CD4-positive, alpha-beta memory T cell (primary cell): ENCODE results near the gene B3GALT6. TPM values are rescaled to one million over a fixed set of nuclear protein-coding genes. Genes with fewer than 3 reads are reported as not detected.
A peak's percentile ranks its signal among the peaks of the same experiment; 100 is the strongest.

Experiments used
- CTCF ChIA-PET: fragments of 350-600 bp; sonication (Branson Sonifier 250); formaldehyde crosslinking; loops from one replicate; lab custom pipeline; 2021; ENCODE audit warnings: inconsistent platforms; ENCODE audit not compliant: partially characterized antibody; lab: Charles Lee
- POLR2A ChIA-PET: fragments of 350-600 bp; sonication (Branson Sonifier 250); formaldehyde crosslinking; loops from one replicate; lab custom pipeline; 2021; ENCODE audit not compliant: partially characterized antibody; lab: Charles Lee
- DNase-seq, 5 donors: peaks; one replicate each; pipeline versions ENCODE4 v3.0.0 to v3.0.0-alpha.2; 2020 to 2022; ENCODE audit warnings: mixed read lengths in 1 of 5
- H3K27ac ChIP-seq: one replicate; pipeline ENCODE4 v1.7.0; 2013; ENCODE audit warnings: low read depth, low read length
- H3K27me3 ChIP-seq: 2 replicates; pipeline ENCODE4 v1.7.0; 2013; ENCODE audit warnings: mild to moderate bottlenecking, low read length, moderate library complexity; ENCODE audit not compliant: insufficient read depth
- H3K36me3 ChIP-seq: 2 replicates; pipeline ENCODE4 v1.7.0; 2013; ENCODE audit warnings: mild to moderate bottlenecking, low read length, moderate library complexity; ENCODE audit not compliant: insufficient read depth
- H3K4me1 ChIP-seq: 2 replicates; pipeline ENCODE4 v1.7.0; 2013; ENCODE audit warnings: mild to moderate bottlenecking, low read length, moderate library complexity; ENCODE audit not compliant: insufficient read depth
- H3K4me3 ChIP-seq, 2 donors: one replicate each; pipeline ENCODE4 v1.7.0; 2013; ENCODE audit warnings: low read length in 2 of 2, mild to moderate bottlenecking in 1 of 2
- H3K9me3 ChIP-seq, 2 donors: one replicate each; pipeline ENCODE4 v1.7.0; 2013; ENCODE audit warnings: low read length in 2 of 2, control low read depth in 1 of 2; ENCODE audit not compliant: control insufficient read depth in 1 of 2
- H3K27ac Mint-ChIP-seq, 7 donors: one replicate each; pipeline ENCODE4 v1.8.0; 2020 to 2021; ENCODE audit warnings: mixed read lengths in 7 of 7, mild to moderate bottlenecking in 6 of 7, inconsistent platforms in 3 of 7, moderate library complexity in 3 of 7
- H3K27me3 Mint-ChIP-seq, 2 donors: one replicate each; pipeline ENCODE4 v1.8.0; 2020 to 2021; ENCODE audit warnings: mixed read lengths in 2 of 2
- H3K36me3 Mint-ChIP-seq, 2 donors: one replicate each; pipeline ENCODE4 v1.8.0; 2020 to 2021; ENCODE audit warnings: mixed read lengths in 2 of 2, inconsistent platforms in 1 of 2, mild to moderate bottlenecking in 1 of 2
- H3K4me1 Mint-ChIP-seq, 4 donors: one replicate each; pipeline ENCODE4 v1.8.0; 2020 to 2021; ENCODE audit warnings: mixed read lengths in 4 of 4, mild to moderate bottlenecking in 1 of 4
- H3K4me3 Mint-ChIP-seq, 8 donors: one replicate each; pipeline ENCODE4 v1.8.0; 2020 to 2021; ENCODE audit warnings: mixed read lengths in 8 of 8, mild to moderate bottlenecking in 7 of 8, moderate library complexity in 6 of 8, inconsistent platforms in 3 of 8
- H3K9me3 Mint-ChIP-seq, 8 donors: one replicate each; pipeline ENCODE4 v1.8.0; 2020 to 2021; ENCODE audit warnings: mixed read lengths in 8 of 8, mild to moderate bottlenecking in 5 of 8, inconsistent platforms in 3 of 8, moderate library complexity in 1 of 8
- intact Hi-C: fragments of 100-400 bp; cut with micrococcal nuclease; formaldehyde crosslinking; loops from one replicate; pipeline ENCODE4 v1.15.1; 2023
- polyA plus RNA-seq, 2 donors: library from polyadenylated mRNA; unstranded; fragments of 300-500 nt; fragmentation: Illumina TruSeq; gene quantifications; one replicate each; pipeline ENCODE4 v1.2.3, GENCODE V29; 2021
- total RNA-seq, 2 experiments: library from RNA; stranded (reverse); gene quantifications; one replicate each; pipeline ENCODE4 v1.2.3, GENCODE V29; 2021

B3GALT6 gene
- total and polyA plus RNA-seq, 4 experiments from 2014 or later: 5.4 to 23.7 (median 18.7) TPM

GRCh38 chr1:1264868-1265272 is 32.8 kb downstream of the B3GALT6 start:
- H3K4me3 ChIP-seq: no peak overlapping the region
- peaks cover 33% of the 10 kb centered on the region for H3K36me3 ChIP-seq
- Mint-ChIP-seq H3K4me3 (no peak overlapping the region), H3K9me3 (peaks cover 0 to 1% (median 0%) of the 10 kb centered on the region in 8 donors), H3K36me3 (peaks cover 34 to 46% of the 10 kb centered on the region in 2 donors), H3K27me3 (no peaks in the 10 kb centered on the region), H3K27ac (no peak overlapping the region), H3K4me1 (peaks cover 18 to 43% (median 20%) of the 10 kb centered on the region in 4 donors)
- H3K9me3 ChIP-seq: no peaks in the 10 kb centered on the region
- H3K27ac ChIP-seq: no peak overlapping the region
- intact Hi-C loops: no loop called here
- DNase-seq: peak in 2 of 5 donors; percentile 21 to 39
- H3K4me1 ChIP-seq: peaks cover 17% of the 10 kb centered on the region
- CTCF ChIA-PET: interaction anchor here (1.2 kb wide), 1 partner anchor 142 kb away, joined by 3 read pairs; no protein-coding TSS in a partner anchor
- no peaks in the 10 kb centered on the region for H3K27me3 ChIP-seq
- POLR2A ChIA-PET: no interaction called here

GRCh38 chr1:1267488-1268283 is 35.6 kb downstream of the B3GALT6 start:
- Mint-ChIP-seq H3K9me3 (no peaks in the 10 kb centered on the region), H3K36me3 (peaks cover 23 to 45% of the 10 kb centered on the region in 2 donors), H3K4me3 (no peak overlapping the region), H3K27ac (no peak overlapping the region), H3K27me3 (no peaks in the 10 kb centered on the region), H3K4me1 (peaks cover 25 to 51% (median 34%) of the 10 kb centered on the region in 4 donors)
- H3K27me3 ChIP-seq: no peaks in the 10 kb centered on the region
- H3K36me3 ChIP-seq: peaks cover 8% of the 10 kb centered on the region
- ChIA-PET CTCF (no interaction called here), POLR2A (no interaction called here)
- H3K4me3 ChIP-seq: no peak overlapping the region
- peaks cover 34% of the 10 kb centered on the region for H3K4me1 ChIP-seq
- DNase-seq: no peak
- intact Hi-C loops: no loop called here
- H3K27ac ChIP-seq: no peak overlapping the region
- H3K9me3 ChIP-seq: no peaks in the 10 kb centered on the region

GRCh38 chr1:1268284-1268682 is 36.2 kb downstream of the B3GALT6 start:
- Histone ChIP-seq H3K9me3 (no peaks in the 10 kb centered on the region), H3K4me1 (peaks cover 37% of the 10 kb centered on the region), H3K27ac (no peak overlapping the region), H3K27me3 (no peaks in the 10 kb centered on the region), H3K36me3 (peaks cover 2% of the 10 kb centered on the region), H3K4me3 (no peak overlapping the region)
- no peak overlapping the region for H3K27ac Mint-ChIP-seq
- DNase-seq: no peak
- no peaks in the 10 kb centered on the region for H3K27me3 Mint-ChIP-seq
- no peak overlapping the region for H3K4me3 Mint-ChIP-seq
- intact Hi-C loops: no loop called here
- peaks cover 17 to 44% of the 10 kb centered on the region in 2 donors for H3K36me3 Mint-ChIP-seq
- POLR2A ChIA-PET: no interaction called here
- H3K9me3 Mint-ChIP-seq: no peaks in the 10 kb centered on the region
- CTCF ChIA-PET: no interaction called here
- peaks cover 27 to 53% (median 37%) of the 10 kb centered on the region in 4 donors for H3K4me1 Mint-ChIP-seq

- ChIA-PET POLR2A (interaction anchor here (0.8 kb wide), 1 partner anchor 14 kb away, joined by 3 read pairs; no protein-coding TSS in a partner anchor), CTCF (interaction anchor here (2.4 kb wide), 1 partner anchor 149 kb away, joined by 9 read pairs; no protein-coding TSS in a partner anchor)
- Mint-ChIP-seq H3K4me3 (peak overlapping the region; percentile 69 to 86 (median 77)), H3K9me3 (no peaks in the 10 kb centered on the region), H3K27me3 (no peaks in the 10 kb centered on the region), H3K36me3 (peaks cover 9 to 35% of the 10 kb centered on the region in 2 donors), H3K4me1 (peaks cover 25 to 49% (median 33%) of the 10 kb centered on the region in 4 donors), H3K27ac (peak overlapping the region; percentile 58 to 91 (median 83))
- Histone ChIP-seq H3K27ac (no peak overlapping the region), H3K4me1 (peaks cover 43% of the 10 kb centered on the region), H3K9me3 (no peaks in the 10 kb centered on the region), H3K4me3 (no peak overlapping the region), H3K36me3 (no peaks in the 10 kb centered on the region), H3K27me3 (no peaks in the 10 kb centered on the region)
- intact Hi-C loops: no loop called here
- peak in 1 of 5 donors; percentile 21 for DNase-seq
Measured at GRCh38 chr1:1270813-1271212, 38.8 kb downstream of the B3GALT6 start.

GRCh38 chr1:1272341-1273208 is 40.5 kb downstream of the B3GALT6 start:
- Histone ChIP-seq H3K4me3 (peak overlapping the region; percentile 33 to 80), H3K27me3 (no peaks in the 10 kb centered on the region), H3K9me3 (no peaks in the 10 kb centered on the region), H3K27ac (peak overlapping the region; percentile 83), H3K4me1 (peaks cover 43% of the 10 kb centered on the region), H3K36me3 (no peaks in the 10 kb centered on the region)
- H3K27ac Mint-ChIP-seq: peak overlapping the region; percentile 83 to 96 (median 89)
- POLR2A ChIA-PET: interaction anchor here (0.8 to 1.8 kb wide), 6 partner anchors 33 to 135 kb away, joined by 3 to 10 read pairs (median 4); partner anchors contain the start of genes AURKAIP1 and B3GALT6
- no peaks in the 10 kb centered on the region for H3K9me3 Mint-ChIP-seq
- peak in 1 of 5 donors; percentile 45 for DNase-seq
- no peaks in the 10 kb centered on the region for H3K27me3 Mint-ChIP-seq
- H3K4me3 Mint-ChIP-seq: peak overlapping the region; percentile 86 to 88 (median 87)
- H3K4me1 Mint-ChIP-seq: peaks cover 22 to 47% (median 33%) of the 10 kb centered on the region in 4 donors
- CTCF ChIA-PET: interaction anchor here (0.6 to 2.4 kb wide), 2 partner anchors 150 to 595 kb away, joined by 3 to 9 read pairs; no protein-coding TSS in a partner anchor
- intact Hi-C loops: loop anchor here (1.0 kb wide), 2 partner anchors 36 to 40 kb away; partner anchors contain the start of genes B3GALT6, PUSL1 and SDF4
- peaks cover 5 to 25% of the 10 kb centered on the region in 2 donors for H3K36me3 Mint-ChIP-seq

GRCh38 chr1:1273209-1273511 is 41.1 kb downstream of the B3GALT6 start:
- intact Hi-C loops: loop anchor here (1.0 kb wide), 2 partner anchors 35 to 41 kb away; partner anchors contain the start of genes B3GALT6, PUSL1 and SDF4
- CTCF ChIA-PET: interaction anchor here (1.4 kb wide), 1 partner anchor 150 kb away, joined by 3 read pairs; no protein-coding TSS in a partner anchor
- POLR2A ChIA-PET: interaction anchor here (0.9 to 1.8 kb wide), 9 partner anchors 17 to 342 kb away, joined by 3 to 10 read pairs (median 3); partner anchors contain the start of genes AURKAIP1, B3GALT6, MIB2 and SDF4
- no peak for DNase-seq
- H3K27ac ChIP-seq: peak overlapping the region; percentile 83
- H3K9me3 Mint-ChIP-seq: no peaks in the 10 kb centered on the region
- no peaks in the 10 kb centered on the region for H3K36me3 ChIP-seq
- H3K27me3 Mint-ChIP-seq: no peaks in the 10 kb centered on the region
- peak overlapping the region; percentile 83 to 96 (median 89) for H3K27ac Mint-ChIP-seq
- H3K4me3 Mint-ChIP-seq: peak overlapping the region; percentile 86 to 88 (median 87)
- peaks cover 22 to 43% (median 32%) of the 10 kb centered on the region in 4 donors for H3K4me1 Mint-ChIP-seq
- H3K4me1 ChIP-seq: peaks cover 43% of the 10 kb centered on the region
- peak overlapping the region; percentile 33 to 80 for H3K4me3 ChIP-seq
- H3K36me3 Mint-ChIP-seq: peaks cover 5 to 21% of the 10 kb centered on the region in 2 donors
- H3K27me3 ChIP-seq: no peaks in the 10 kb centered on the region
- no peaks in the 10 kb centered on the region for H3K9me3 ChIP-seq
